GM18868 (cell line): ENCODE measurements around the gene PIGN.
"Not testable (repeated sequence)": the region's sequence is repeated elsewhere in the genome, so short reads cannot be mapped to it uniquely, and the experiment has no call there.

Source experiments
- ATAC-seq: cut with Tn5 transposase; IDR thresholded peaks from one replicate; pipeline ENCODE4 v1.9.1; 2021; ENCODE audit warnings: mild to moderate bottlenecking, moderate library complexity; ENCODE audit not compliant: unreplicated experiment

The PIGN gene

GRCh38 chr18:62066102-62066818 is 120.6 kb downstream of the PIGN start:
- no peak for ATAC-seq

GRCh38 chr18:62064361-62064760 is 122.5 kb downstream of the PIGN start:
- ATAC-seq, result no peak

GRCh38 chr18:62061821-62062478 is 124.9 kb downstream of the PIGN start:
- no peak for ATAC-seq

GRCh38 chr18:62060820-62061219 is 126.0 kb downstream of the PIGN start:
- ATAC-seq, result no peak

GRCh38 chr18:62054929-62055498 is 131.8 kb downstream of the PIGN start:
- ATAC-seq, result no peak

- no peak for ATAC-seq
These were observed 138.6 kb downstream of the PIGN start for GRCh38 chr18:62048279-62048678.

- no peak for ATAC-seq
These were observed 141.5 kb downstream of the PIGN start for GRCh38 chr18:62045316-62045715.

GRCh38 chr18:62044490-62045000 is 142.3 kb downstream of the PIGN start:
- ATAC-seq, result no peak

- no peak for ATAC-seq
These were observed 148.7 kb downstream of the PIGN start for GRCh38 chr18:62037989-62038778.

- no peak for ATAC-seq
These were observed 149.7 kb downstream of the PIGN start for GRCh38 chr18:62037012-62037742.

GRCh38 chr18:62034286-62034685 is 152.6 kb downstream of the PIGN start:
- not testable (repeated sequence) for ATAC-seq

GRCh38 chr18:62033756-62034155 is 153.1 kb downstream of the PIGN start:
- no peak for ATAC-seq

- ATAC-seq, result no peak
These were observed 153.6 kb downstream of the PIGN start for GRCh38 chr18:62033207-62033606.

- ATAC-seq, result no peak
These were observed 156.5 kb downstream of the PIGN start for GRCh38 chr18:62030091-62030985.

- ATAC-seq, result no peak
These were observed 158.1 kb downstream of the PIGN start for GRCh38 chr18:62028715-62029114.

GRCh38 chr18:62027914-62028520 is 158.8 kb downstream of the PIGN start:
- no peak for ATAC-seq

GRCh38 chr18:62026586-62026985 is 160.3 kb downstream of the PIGN start:
- no peak for ATAC-seq

- no peak for ATAC-seq
These were observed 161.9 kb downstream of the PIGN start for GRCh38 chr18:62024983-62025382.

- ATAC-seq, result no peak
These were observed 163.3 kb downstream of the PIGN start for GRCh38 chr18:62023536-62023935.
